NCI-H2171 treated with DMSO at 0.1 percent for 48 hours (cell line): ENCODE data around the gene DAAM1.

ENCODE experiments used
- DNase-seq: peaks from one replicate; lab custom pipeline; 2025; lab: John Stamatoyannopoulos, UW

The DAAM1 gene

DNA sequence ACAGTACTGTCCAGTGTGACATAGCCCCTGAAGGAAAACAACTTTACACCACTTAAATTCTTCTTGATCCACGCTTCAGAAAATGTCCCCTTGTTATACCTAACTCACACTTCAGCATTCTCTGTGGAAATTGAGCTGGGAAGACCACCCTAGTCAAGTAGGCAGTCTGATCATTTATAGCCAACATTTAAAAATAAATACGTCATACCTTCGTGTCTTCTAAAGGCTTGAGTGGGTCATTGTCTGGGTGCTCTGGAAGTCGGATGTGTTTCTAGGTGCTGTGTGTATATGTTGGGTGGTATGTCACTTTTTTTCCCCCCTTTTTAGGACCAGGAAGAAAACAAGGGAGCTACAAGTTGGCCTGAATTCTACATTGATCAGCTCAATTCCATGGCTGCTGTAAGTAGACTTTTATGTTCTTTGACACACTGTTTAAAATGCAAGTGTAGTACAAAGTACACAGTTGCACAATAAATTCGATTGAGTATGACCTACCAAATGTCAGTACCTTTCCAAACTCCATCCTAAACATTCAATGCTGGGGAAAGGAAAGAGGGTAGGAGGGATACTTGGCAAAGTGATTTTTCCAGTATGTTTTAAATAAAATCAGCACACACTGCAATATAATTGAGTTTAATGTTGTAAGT is 126.6 kb downstream of the DAAM1 start:
- DNase-seq, result no peak

DNA sequence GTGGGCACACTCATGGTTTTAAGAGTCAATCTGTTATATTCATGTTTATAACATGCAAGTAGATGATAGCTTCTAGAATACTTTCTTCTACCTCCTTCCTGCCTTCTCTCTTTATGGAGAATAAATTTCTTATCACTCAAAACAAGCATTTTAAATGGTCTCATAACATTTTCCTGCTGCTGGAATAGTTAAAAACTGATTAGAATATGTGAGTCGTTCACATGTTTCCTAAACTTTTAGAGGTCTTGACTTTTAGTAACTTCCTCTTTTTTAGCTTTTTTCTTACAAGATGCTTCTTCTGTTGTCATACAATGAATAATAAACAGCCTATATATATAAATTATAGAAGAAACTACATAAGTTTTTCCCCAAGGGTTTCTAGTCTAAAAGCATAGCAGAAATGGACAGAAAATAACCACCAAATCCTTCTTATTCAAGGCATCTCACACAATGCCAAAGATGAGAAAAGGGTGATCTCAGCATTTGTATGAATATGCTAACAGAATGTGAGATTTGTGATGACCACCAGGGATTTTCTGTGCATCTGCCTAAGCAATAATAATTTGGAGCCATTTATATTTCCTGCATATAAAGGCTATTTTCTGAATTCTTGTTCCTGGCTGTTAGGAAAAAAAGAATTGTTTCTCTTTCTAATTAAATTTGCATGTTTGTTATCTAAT is 127.8 kb downstream of the DAAM1 start:
- no peak for DNase-seq

DNA sequence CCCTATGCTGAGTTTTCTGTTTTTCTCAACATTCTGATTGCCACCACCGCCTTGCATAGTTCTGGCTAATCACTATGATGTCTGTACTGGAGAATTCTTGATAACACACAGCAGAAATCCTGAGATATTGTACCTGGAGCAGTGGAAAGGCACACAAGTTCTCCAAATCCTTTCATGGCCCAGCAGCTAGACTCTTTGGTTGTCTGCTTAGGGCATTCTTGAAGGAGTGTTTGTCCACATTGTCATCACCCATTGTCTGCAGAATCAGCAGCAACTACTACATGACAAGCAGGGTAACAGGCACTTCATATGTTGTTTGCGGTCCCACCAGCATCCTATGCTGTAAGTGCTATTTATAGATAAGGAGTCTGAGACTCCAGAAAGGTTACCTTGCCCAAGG is 128.9 kb downstream of the DAAM1 start:
- no peak for DNase-seq

DNA sequence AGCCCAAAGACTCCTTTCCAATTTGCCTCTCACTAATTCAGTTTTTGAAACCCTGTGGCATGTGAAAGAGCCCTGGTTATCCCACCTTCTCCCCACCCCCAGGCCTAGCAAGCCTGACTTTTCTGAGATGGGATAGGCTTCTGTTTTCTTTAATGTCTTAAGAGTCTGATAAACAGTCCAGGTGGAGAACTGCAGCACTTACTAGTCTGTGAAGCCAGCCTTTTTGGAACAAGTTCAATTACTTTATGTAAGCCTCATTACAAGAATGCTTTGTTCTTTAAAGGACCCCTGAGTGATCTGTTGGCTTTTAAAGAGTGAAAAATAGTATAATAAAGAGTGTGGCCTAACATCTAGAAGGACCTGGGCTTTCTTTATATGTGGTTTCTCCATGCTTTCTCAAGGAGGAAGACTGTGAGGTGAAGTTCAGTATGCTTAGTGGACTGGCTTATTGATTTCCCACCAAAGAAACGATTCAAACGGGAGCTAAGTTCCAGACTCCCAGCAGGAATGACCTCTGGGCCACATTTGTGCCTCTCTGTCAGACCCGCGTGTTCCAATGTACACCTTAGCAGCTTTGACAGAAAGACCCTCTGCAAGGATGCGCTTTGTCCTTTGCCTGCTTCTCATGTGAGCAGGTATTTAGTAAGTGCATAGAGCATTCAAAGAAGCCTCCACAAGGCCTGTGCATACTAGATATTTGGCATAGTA is 129.5 kb downstream of the DAAM1 start:
- DNase-seq, result no peak

DNA sequence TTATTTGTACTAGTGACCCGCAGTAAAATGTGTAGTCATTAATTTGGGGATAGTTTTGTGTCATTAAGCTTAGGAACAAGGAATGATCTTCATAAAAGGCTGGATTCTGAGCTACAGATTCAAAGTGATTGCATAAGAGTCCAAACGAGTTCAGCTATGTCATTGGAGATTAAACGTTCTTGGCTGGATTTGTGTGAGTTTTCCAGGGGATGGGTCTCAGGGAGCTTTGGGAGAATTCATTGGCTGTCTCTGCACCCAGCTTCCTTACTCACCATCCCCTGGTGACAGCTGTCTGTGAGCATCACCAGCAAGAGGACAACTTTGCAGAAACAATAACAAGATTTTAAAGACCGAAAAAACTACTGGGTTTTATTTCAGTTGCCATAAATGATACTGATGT is 130.4 kb downstream of the DAAM1 start:
- no peak for DNase-seq

DNA sequence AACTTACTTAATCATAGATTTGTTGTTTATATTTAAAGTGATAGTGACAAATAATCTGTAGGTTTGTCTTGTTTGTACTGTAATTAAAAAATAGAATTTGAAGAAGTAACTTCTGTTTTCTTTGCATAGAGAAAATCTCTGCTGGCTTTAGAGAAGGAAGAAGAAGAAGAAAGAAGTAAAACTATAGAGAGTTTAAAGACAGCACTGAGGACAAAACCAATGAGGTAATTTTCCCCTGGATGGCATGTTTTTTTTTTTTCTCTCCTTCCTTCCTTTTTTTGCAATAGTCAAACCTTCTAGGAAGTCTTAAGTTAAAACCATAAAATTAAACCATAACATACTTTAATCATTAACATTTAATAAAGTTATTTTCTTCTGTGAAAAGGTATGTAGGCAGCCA is 131.9 kb downstream of the DAAM1 start:
- no peak for DNase-seq

DNA sequence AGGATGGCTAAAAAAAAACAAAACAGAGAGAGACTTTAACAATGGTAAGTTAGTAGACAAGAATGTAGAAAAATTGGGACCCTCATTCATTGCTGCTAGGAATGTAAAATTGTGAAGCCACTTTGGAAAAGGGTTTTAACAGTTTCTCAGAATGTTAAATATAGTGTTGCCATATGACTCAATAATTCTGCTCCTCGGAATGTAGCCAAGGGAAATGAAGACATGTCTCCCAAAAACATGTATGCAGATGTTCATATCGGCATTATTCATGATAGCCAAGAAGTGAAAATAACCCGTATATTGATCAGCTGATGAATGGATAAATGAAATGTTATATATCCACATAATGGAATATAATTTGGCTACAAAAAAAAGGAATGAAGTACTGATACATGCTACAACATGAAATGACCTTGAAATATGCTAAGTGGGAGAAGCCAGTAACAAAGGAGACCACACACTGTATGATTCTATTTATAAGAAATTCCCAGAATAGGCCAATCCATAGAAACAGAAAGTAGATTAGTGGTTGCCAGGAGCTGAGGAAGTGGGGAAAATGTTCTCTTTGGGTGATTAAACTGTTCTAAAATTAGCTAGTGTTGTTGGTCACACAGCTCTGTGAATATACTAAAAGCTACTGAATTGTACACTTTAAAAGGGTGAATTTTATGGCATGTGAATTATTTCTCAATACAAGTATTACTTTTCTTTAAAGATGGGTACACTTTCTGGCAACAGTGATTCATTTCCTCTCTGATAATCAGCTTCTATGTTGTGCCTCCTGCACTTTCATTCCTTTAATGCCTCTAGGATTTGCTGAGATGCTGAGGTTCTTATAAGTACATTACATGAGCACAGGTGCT is 132.5 kb downstream of the DAAM1 start:
- DNase-seq, result no peak

DNA sequence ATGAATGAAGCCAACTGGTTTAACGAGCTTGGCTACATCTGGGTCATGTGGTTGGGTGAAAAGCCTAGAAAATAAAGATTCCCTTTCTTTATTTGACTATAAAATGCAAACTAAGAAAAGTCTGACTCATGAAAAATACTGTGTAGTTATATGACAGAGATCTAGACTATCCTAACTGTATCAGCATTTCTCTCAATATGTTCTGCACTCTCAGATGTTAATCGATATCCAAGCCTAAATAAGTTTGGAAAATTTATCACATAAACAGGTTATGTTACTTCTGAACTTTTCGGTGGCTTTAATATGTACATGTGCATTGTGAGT is 133.1 kb downstream of the DAAM1 start:
- no peak for DNase-seq

DNA sequence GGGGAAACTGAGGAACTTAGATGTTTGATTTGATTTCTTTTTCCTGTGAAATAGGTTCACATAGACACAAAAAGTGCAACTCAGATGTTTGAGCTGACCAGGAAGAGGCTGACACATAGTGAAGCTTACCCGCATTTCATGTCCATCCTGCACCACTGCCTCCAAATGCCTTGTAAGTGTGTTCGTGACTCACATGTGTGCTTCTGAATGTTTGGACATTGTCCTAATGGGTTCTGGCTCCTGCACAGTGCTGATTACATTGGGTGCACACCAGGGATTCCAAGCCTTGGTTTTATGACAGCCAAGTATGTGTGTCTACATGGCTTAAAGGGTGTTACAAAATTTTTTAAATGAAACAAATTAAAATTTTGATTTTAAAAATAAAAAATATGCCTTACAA is 137.4 kb downstream of the DAAM1 start:
- no peak for DNase-seq

DNA sequence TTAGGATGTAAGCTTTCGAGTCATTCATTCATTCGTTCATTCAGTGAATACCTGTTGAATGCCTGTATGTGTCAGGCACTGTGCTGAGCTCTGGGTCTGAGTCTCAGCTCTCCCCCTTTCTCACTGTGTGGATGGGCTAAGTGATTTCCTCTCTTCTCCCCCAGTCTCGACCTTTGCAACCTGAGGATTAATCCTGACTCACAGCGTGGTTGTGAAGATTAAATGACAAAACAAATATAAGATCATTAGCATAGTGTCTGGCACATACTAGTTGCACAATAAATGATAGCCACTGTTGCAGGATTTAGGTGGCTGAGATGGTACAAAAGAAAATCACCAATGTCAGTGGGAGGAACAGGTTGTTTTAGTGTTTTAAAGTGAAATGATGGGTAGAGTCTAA is 140.0 kb downstream of the DAAM1 start:
- no peak for DNase-seq

DNA sequence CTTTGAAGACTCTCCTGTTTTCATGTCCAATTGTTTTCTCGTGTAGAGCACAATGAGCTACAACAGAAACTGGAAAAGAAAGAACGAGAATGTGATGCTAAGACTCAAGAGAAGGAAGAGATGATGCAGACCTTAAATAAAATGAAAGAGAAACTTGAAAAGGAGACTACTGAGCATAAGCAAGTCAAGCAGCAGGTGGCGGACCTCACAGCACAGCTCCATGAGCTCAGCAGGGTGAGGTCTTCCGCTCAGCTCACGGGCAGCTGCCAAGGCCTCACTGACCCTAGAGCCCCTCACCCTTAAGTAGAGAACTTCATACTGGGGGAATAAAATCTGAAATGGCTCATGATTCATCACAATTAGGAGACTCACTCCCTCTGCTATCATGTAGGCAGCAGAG is 142.0 kb downstream of the DAAM1 start:
- no peak for DNase-seq

DNA sequence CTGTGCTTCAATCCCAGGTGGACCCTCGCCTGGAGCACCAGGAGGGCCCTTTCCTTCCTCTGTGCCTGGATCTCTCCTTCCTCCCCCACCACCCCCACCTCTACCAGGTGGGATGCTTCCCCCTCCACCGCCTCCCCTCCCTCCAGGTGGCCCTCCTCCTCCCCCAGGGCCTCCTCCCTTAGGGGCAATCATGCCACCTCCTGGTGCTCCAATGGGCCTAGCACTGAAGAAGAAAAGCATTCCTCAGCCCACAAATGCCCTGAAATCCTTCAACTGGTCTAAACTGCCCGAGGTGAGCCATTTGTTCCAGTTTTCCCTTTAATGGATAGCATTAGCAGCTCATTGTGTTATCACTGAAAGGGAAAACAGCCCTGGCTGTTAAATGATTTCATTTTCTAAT is 142.8 kb downstream of the DAAM1 start:
- DNase-seq, result no peak

DNA sequence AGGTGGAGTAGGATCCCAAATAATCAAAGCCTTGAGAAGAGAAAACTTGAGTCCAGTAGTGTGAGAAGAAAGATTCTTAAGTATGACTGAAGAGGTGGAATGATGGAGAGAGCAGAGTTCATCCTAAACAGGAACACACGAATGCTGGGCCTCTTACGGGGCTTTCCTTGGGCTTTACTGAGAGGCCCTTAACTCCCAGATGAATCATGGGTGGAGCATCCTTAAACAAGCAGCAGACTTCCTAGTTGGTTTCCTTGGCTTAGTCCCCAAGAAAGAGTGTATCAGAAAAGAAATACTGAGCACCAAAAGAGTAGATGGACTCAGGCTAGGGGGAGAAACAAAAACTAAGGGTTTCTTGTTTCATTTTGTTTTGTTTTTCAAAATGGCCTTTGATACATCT is 144.3 kb downstream of the DAAM1 start:
- no peak for DNase-seq

DNA sequence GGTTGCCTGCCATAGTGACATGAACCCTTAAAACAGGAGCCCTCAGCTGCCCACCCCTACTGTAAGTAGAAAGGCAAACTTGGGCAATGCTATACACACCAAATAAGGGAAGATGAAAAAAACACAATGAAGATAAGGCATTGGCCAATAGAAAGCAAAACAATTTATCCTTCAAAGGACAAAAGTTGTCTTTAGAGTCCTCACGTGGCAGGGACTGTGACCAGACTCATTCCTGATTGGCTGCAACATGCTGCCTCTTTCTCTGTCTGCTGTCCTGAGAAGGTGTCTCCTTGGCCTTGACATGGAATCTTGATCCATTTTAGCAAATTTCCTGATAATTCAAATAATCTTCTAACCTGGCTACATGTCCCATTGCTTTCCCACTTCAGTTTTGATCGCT is 144.8 kb downstream of the DAAM1 start:
- DNase-seq, result no peak

DNA sequence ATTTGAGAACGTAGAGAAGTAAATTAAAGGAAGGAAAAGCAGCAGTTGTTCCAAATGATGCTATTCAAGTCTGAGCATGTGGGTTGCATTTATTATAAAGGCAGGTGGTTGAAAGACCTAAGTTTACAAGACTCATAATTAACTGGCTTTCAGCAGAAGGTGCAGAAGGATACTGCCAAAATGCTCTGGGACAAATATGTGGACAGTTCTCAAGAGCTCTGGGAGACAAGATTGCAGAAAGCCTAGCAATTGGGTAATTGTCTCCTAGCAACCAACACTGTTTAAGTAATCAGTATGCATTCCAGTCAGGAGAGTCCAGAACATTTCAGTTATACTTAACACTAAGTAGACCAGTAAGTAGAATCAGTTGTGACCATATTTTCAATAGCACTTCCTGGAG is 145.2 kb downstream of the DAAM1 start:
- peak; percentile 74 for DNase-seq

DNA sequence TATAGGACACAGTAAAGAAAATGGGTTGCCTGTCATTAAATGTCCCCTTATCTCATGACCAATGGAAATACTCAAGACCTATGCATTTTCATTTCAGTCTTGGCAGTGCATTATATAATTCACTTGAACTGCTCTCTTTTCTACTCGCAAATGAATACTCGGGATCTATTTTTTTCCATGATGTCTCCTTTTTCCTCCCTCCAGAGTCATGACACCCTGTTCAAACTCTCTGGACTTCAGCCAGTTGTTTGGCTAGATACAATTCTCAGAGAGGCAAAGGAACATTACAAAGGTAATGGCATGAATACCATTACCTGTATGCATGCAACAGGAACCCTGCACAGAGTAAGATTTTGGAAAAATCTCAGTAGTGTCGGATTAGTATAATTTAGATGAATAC is 145.8 kb downstream of the DAAM1 start:
- DNase-seq, result no peak

DNA sequence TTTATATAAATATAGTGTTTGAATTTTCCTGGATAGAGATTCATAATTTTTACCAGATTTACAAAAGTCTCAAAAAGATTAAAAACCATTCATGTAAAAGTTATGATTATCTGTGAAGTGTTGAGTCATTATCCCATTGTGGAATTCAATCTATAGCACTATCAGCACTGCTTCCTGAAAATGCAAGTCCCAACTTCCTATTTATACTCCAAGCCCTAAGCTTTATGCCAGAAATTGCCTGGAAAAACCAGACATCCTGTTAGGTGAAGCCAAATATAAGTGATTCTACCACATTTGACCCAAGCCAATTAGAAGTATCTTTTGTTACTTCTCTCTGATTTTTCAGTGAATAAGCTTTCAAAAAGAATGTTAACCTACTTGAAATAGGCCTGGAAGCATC is 147.6 kb downstream of the DAAM1 start:
- DNase-seq, result no peak

DNA sequence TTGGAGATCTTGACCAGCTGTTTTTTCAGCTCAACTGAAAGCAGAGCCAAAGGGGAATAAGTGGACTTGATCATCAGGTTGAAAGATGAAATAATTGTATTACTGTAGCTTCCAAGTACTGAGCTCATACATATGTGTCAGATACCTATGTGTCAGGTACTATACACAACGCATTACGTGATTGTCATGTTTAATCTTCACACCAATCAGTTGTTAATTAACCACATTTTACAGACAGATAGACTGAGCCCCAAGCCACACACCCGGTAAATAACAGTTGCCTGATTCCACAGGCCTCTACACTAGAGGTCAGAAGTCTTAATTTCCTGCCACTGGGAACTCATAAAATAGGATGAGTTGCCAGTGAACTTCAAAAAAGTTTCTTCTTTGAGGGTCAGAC is 148.2 kb downstream of the DAAM1 start:
- no peak for DNase-seq

DNA sequence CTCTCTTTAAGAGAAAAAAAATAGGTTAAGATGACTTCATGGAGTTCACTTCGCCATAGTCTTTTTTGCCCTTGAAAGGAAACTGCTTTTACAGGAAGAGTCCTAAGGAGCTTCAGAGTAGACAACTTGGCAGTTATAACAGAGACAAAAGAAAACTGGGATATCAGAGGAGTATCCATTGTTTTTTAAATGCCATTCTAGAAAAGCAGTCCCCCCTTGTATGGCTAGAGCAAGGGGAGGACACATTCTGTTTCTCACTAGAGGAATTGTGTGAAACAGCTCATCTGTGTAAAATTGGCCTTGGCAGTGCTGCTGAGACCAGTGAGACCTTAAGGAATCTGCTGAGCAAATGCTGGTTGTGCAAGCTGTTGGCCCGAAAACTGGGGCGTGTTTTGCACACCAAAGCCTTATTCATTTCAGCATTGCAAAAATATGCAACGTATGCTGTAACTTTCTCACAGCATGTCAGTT is 148.7 kb downstream of the DAAM1 start:
- DNase-seq, result no peak

DNA sequence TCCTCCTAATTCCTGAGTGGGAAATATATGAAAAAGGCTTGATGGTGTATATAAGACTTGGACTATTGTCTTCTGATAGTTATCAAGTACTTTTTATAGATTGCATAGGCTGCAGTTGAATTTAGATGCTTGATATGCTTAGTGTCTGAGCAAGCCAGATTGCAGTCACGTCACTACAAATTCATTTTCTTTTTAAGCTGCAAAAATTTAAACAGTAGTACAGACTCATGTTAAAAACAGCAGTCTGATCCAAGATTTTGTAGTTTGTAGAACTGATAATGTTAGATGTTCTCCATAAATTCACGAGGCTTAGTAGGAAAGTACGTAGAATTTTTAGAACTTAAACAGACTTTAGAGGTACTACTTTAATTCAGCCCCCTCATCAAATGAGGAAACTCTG is 150.3 kb downstream of the DAAM1 start:
- no peak for DNase-seq

DNA sequence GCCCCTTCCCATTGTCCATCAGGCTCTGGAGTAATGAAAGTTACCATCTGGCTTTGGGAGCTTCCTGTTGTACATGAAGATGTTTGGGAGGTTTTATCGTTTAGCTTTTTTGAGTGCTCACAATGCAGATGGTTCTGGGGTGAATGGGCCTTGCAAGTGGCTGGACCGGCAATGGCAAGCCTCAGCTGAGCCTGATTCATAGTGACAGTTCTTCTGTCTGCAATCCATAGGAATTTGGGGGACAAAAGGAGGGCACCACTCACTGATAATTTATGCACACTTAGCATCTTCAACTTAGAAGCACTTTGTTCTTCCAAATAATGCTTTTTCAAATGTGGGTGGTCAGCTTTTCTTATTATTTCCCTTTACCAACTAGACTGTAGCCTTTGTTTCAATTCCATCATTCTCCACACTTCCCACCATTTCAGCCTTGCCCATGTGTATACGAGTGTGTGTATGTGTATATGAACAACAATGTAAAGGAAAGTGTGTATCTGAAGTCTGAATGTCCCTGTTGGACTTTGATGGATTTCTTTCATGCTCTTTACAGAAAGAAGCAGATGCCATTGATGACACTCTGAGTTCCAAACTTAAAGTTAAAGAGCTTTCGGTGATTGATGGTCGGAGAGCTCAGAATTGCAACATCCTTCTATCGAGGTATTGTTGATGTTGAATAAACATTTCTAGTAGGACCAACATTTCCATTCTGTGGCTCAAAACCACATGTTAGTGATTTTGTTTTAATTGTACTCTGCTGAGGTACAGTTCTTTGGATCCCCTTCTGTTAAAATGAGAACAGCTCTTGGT is 151.3 kb downstream of the DAAM1 start:
- DNase-seq, result no peak
